RWPE2 (cell line): ENCODE data around the gene SLC7A10.

Source experiments
- ATAC-seq: fragments of 200-7000 bp; cut with Tn5 transposase; 3 replicates; pipeline ENCODE4 v1.9.1; 2021; ENCODE audit warnings: low read depth
- DNase-seq: peaks from one replicate; pipeline ENCODE4 v3.0.0-alpha.2; 2020; ENCODE audit warnings: low spot score
- H3K27ac ChIP-seq: fragments of 450-650 bp; 2 replicates; pipeline ENCODE4 v1.5.1; 2017; ENCODE audit warnings: mild to moderate bottlenecking; ENCODE audit not compliant: poor library complexity, severe bottlenecking
- H3K27me3 ChIP-seq: fragments of 250-450 bp; sonication (Bioruptor Pico); 2 replicates; pipeline ENCODE4 v1.5.1; 2021; ENCODE audit warnings: mild to moderate bottlenecking, moderate library complexity; ENCODE audit not compliant: insufficient read depth, poor library complexity, severe bottlenecking
- H3K36me3 ChIP-seq: fragments of 250-450 bp; sonication (Bioruptor Pico); 2 replicates; pipeline ENCODE4 v1.5.1; 2020; ENCODE audit warnings: low read depth, mild to moderate bottlenecking, moderate library complexity
- H3K4me1 ChIP-seq: fragments of 250-450 bp; sonication (Bioruptor Pico); 2 replicates; pipeline ENCODE4 v1.5.1; 2021; ENCODE audit warnings: mild to moderate bottlenecking, moderate library complexity; ENCODE audit not compliant: insufficient read depth, poor library complexity, severe bottlenecking
- H3K4me3 ChIP-seq: fragments of 250-450 bp; sonication (Bioruptor Pico); 2 replicates; pipeline ENCODE4 v1.5.1; 2021; ENCODE audit warnings: mild to moderate bottlenecking, moderate library complexity; ENCODE audit not compliant: severe bottlenecking
- H3K9me3 ChIP-seq: fragments of 250-450 bp; sonication (Bioruptor Pico); 2 replicates; pipeline ENCODE4 v1.5.1; 2021; ENCODE audit warnings: mild to moderate bottlenecking, moderate library complexity; ENCODE audit not compliant: severe bottlenecking
- CTCF ChIP-seq: fragments of 450-650 bp; IDR thresholded peaks from one replicate; pipeline ENCODE4 v1.5.1; 2017; ENCODE audit warnings: mild to moderate bottlenecking, moderate library complexity; ENCODE audit not compliant: poor library complexity, severe bottlenecking

SLC7A10 gene

DNA sequence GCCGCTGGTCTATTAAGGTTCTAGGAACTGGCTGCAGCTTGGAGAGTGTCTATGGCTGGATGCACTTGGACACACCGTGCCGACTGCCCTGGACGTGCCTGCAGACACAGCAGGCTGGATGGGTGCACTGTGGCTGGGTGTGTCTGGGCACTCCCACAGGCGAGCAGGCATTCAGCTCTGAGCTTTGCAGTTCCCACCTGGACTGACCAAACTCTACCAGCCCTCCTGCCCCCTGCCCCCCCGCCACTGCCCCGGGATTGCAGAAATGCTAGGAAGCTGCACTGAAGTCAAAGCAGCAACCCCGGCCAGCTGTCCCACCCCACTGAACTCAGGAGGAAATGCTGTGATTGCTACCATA, 38.5 kb downstream of the SLC7A10 start:
- no peaks in the 10 kb centered on the region for H3K9me3 ChIP-seq
- no peaks in the 10 kb centered on the region for H3K36me3 ChIP-seq
- H3K27ac ChIP-seq, result no peak overlapping the region
- no peaks in the 10 kb centered on the region for H3K27me3 ChIP-seq
- DNase-seq, result no peak
- no peak for TF ChIP-seq CTCF
- ATAC-seq, result no peak
- H3K4me1 ChIP-seq, result no peaks in the 10 kb centered on the region
- H3K4me3 ChIP-seq, result no peak overlapping the region

DNA sequence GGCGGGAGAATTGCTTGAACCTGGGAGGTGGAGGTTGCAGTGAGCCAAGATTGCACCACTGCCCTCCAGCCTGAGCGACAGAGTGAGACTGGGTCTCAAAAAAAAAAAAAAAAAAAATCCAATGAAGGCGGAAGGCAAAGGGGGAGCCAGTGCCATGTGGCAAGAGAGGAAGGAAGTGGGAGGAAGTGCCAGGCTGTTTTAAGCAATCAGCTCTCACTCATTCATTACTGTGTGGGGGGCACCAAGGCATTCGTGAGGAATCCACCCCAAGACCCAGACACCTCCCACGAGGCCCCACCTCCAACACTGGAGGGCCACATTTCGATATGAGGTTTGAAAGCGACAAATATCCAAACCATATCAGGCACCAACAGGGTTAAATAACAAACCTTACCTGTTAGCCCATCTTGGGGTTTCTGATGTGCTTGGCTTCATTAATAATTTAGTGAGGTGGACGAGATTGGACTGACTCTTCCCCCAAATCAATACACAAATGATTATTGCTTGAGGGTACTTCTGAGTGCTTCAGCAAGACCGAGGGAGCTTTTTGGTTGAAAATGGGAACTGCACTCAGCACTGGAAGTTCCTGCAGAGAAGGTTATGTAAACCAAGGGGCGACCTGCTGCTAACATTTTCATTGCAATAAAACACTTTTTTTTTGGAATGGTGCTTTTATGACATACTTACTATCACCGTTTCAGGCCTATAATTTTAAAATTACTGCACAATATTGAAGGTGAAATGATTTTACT, 39.0 kb downstream of the SLC7A10 start:
- H3K4me1 ChIP-seq, result no peaks in the 10 kb centered on the region
- H3K36me3 ChIP-seq, result no peaks in the 10 kb centered on the region
- no peaks in the 10 kb centered on the region for H3K9me3 ChIP-seq
- DNase-seq (no peak), ATAC-seq (no peak)
- no peaks in the 10 kb centered on the region for H3K27me3 ChIP-seq
- TF ChIP-seq CTCF, result no peak
- no peak overlapping the region for H3K4me3 ChIP-seq
- H3K27ac ChIP-seq, result no peak overlapping the region

DNA sequence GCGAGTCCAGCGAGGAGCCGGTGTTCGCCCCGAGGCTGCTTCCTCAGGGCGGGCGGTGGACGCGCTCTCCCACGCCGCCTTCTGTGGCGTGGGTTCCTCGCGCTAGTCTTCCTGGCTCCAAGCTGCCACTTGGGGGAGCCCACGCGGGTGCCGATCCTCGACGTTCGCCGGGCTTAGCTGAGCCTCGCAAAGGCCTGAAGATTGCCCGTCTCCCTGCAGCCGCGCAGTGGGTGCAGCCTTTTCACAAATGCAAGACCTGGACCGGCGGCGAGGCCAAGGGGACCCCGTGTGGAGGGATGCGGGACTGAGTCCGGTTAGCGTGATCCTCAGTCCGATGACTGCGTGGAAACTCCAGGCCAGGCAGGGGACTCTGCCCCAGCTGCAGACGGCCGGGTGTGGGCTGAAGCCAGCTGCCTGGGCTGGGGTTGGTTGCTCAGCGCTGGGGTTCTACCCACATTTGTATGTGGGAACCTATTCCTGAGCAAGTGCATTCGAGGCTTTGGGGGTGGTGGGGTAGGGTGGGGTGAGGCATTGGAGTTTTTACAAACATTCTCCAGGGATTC, 48.2 kb downstream of the SLC7A10 start:
- no peaks in the 10 kb centered on the region for H3K27me3 ChIP-seq
- no peaks in the 10 kb centered on the region for H3K9me3 ChIP-seq
- H3K4me1 ChIP-seq, result no peaks in the 10 kb centered on the region
- TF ChIP-seq CTCF, result peak; percentile 54
- no peaks in the 10 kb centered on the region for H3K36me3 ChIP-seq
- peak overlapping the region; percentile 61 for H3K4me3 ChIP-seq
- no peak overlapping the region for H3K27ac ChIP-seq
- DNase-seq (no peak), ATAC-seq (peak; percentile 32)

DNA sequence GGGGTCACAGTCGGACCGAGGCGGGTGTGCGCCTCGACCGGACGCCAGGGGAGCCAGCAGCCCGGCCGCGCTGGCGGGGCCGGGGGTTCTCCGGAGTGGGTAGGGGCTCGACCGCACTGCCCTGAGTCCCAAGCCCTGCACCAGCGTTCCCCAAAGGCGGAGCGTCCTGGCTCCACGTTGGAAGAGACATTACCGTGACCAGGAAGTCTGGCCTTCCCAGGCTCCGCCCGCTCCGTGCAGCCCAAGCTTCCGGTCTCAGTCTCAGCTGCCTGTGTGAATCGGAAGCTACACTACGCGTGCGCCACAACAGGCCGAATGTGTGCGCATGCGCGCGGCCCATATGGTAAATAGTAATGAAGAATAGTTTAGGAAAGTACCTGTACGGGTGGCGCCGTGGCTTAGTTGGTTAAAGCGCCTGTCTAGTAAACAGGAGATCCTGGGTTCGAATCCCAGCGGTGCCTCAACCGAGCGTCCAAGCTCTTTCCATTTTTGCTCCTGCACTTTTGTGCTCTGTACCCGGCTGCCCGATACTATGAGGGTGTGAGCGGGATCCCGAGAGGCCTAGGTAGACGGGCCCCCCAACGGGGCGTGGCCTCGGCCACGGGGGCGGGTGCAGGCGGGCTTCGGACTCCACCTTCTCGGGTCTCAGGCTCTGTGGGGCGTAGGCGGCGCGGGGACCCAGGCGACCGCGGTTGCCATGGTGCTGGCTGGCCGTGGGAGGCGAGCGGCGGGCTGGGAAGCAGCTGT, 48.8 kb downstream of the SLC7A10 start:
- peak; percentile 97 for DNase-seq
- H3K27me3 ChIP-seq, result no peaks in the 10 kb centered on the region
- TF ChIP-seq CTCF, result no peak
- no peaks in the 10 kb centered on the region for H3K9me3 ChIP-seq
- peaks cover under 1% of the 10 kb centered on the region for H3K4me1 ChIP-seq
- peak overlapping the region; percentile 43 for H3K27ac ChIP-seq
- peak; percentile 93 for ATAC-seq
- peak overlapping the region; percentile 61 for H3K4me3 ChIP-seq
- H3K36me3 ChIP-seq, result no peaks in the 10 kb centered on the region
